ENCODE measurements around the gene LDB1. TPM values are rescaled to one million over a fixed set of nuclear protein-coding genes. Genes with fewer than 3 reads are reported as not detected.

Gene LDB1
- total and polyA plus RNA-seq, 10 of the 15 experiments (the other 5 are each of a cell fraction or from before 2014, with no cell fraction given), result 1.7 to 71.5 (median 36.9) TPM

GRCh38 chr10:102117391-102118159 is 2.6 kb downstream of the LDB1 start (continued):
- TF ChIP-seq, protein P1, sequence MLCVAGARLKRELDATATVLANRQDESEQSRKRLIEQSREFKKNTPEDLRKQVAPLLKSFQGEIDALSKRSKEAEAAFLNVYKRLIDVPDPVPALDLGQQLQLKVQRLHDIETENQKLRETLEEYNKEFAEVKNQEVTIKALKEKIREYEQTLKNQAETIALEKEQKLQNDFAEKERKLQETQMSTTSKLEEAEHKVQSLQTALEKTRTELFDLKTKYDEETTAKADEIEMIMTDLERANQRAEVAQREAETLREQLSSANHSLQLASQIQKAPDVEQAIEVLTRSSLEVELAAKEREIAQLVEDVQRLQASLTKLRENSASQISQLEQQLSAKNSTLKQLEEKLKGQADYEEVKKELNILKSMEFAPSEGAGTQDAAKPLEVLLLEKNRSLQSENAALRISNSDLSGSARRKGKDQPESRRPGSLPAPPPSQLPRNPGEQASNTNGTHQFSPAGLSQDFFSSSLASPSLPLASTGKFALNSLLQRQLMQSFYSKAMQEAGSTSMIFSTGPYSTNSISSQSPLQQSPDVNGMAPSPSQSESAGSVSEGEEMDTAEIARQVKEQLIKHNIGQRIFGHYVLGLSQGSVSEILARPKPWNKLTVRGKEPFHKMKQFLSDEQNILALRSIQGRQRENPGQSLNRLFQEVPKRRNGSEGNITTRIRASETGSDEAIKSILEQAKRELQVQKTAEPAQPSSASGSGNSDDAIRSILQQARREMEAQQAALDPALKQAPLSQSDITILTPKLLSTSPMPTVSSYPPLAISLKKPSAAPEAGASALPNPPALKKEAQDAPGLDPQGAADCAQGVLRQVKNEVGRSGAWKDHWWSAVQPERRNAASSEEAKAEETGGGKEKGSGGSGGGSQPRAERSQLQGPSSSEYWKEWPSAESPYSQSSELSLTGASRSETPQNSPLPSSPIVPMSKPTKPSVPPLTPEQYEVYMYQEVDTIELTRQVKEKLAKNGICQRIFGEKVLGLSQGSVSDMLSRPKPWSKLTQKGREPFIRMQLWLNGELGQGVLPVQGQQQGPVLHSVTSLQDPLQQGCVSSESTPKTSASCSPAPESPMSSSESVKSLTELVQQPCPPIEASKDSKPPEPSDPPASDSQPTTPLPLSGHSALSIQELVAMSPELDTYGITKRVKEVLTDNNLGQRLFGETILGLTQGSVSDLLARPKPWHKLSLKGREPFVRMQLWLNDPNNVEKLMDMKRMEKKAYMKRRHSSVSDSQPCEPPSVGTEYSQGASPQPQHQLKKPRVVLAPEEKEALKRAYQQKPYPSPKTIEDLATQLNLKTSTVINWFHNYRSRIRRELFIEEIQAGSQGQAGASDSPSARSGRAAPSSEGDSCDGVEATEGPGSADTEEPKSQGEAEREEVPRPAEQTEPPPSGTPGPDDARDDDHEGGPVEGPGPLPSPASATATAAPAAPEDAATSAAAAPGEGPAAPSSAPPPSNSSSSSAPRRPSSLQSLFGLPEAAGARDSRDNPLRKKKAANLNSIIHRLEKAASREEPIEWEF (IDR thresholded peaks at IDR 0.05; ENCODE audit: insufficient replicate concordance, low read depth, low read length), result no peak
- TF ChIP-seq MEF2B (IDR thresholded peaks at IDR 0.05; ENCODE audit: partially characterized antibody, poor library complexity, severe bottlenecking) (peak; percentile 95), NR2F1 (conservative IDR thresholded peaks at IDR 0.05) (0 out of 2 replicates have a peak, but pooled peaks have one; percentile 24), CTCF (IDR thresholded peaks at IDR 0.05 in 2 of 3, conservative IDR thresholded peaks at IDR 0.05 in 1 of 3; ENCODE audit: control insufficient read depth in 2 of 3, extremely low read depth in 1 of 3, insufficient read depth in 1 of 3, low read depth in 3 of 3, low read length in 3 of 3) (peak; percentile 14 to 32 (median 28); a peak in 2 of 6 replicates), POLR2AphosphoS5 (IDR thresholded peaks at IDR 0.05; ENCODE audit: low read length) (peak; percentile 71), KDM1A (IDR thresholded peaks at IDR 0.05; ENCODE audit: borderline replicate concordance) (no peak), SKIL (IDR thresholded peaks at IDR 0.05; ENCODE audit: low read depth, poor library complexity, severe bottlenecking) (peak; percentile 62), RAD51 (IDR thresholded peaks at IDR 0.05) (peak; percentile 96)
- TF ChIP-seq, protein P2, sequence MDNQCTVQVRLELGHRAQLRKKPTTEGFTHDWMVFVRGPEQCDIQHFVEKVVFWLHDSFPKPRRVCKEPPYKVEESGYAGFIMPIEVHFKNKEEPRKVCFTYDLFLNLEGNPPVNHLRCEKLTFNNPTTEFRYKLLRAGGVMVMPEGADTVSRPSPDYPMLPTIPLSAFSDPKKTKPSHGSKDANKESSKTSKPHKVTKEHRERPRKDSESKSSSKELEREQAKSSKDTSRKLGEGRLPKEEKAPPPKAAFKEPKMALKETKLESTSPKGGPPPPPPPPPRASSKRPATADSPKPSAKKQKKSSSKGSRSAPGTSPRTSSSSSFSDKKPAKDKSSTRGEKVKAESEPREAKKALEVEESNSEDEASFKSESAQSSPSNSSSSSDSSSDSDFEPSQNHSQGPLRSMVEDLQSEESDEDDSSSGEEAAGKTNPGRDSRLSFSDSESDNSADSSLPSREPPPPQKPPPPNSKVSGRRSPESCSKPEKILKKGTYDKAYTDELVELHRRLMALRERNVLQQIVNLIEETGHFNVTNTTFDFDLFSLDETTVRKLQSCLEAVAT (IDR thresholded peaks at IDR 0.05), result 0 out of 2 replicates have a peak, but pooled peaks have one; percentile 68

All from GM12878 (cell line).